Testis (tissue), 2 donors: ENCODE results near the gene BMP4.

ENCODE experiments used
- CTCF ChIP-seq, 3 experiments: fragments of 450-650 bp in 2 of 3; fragments of 200-600 bp in 1 of 3; sonication (generic) in 1 of 3; IDR thresholded peaks; one replicate each; pipeline ENCODE4 v1.5.1; 2016 to 2019; ENCODE audit warnings: antibody characterized with exemption in 3 of 3, mild to moderate bottlenecking in 2 of 3, moderate library complexity in 1 of 3
- POLR2A ChIP-seq: fragments of 450-650 bp; IDR thresholded peaks from one replicate; pipeline ENCODE4 v1.6.1; 2017; ENCODE audit warnings: antibody characterized with exemption, mild to moderate bottlenecking, moderate library complexity

- TF ChIP-seq CTCF (IDR thresholded peaks at IDR 0.05) (no peak), POLR2A (no peak)
Observed at GRCh38 chr14:53952533-53952932, 4.1 kb downstream of the BMP4 start.
